ENCODE measurements around the gene DOK4.

DOK4 gene

DNA sequence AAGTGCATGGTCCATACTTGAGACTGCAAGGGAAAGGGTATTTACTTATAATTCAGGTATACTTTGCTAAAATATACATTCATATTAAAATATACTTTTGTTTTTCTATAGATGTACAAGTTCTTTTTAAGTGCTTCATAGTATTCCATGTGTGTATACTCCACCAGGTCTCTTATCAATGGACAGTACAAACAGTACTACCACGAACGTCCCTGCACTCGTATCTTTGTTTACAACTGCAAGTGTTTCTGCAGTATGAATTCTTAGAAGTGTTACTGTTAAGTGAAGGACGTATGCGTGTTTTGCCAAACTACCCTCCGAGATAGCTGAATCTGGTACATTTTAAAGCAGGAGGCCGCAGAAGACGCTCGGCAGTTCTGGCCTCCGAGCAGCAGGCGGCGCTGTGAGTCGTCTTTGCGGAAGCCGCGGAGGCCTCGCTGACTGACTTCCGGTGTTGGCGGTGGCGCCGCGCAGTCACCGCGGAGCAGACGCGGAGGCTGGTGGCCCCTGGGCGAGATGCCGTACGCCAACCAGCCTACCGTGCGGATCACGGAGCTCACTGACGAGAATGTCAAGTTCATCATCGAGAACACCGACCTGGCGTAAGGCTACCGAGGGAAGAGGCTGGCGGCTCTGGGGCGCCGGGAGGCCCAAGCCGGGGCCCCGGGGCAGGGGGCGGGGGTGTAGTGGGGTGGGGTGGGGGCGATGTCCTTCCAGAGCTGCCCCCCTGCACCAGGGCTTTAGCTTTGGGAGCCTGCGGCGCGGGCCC, 23.9 kb downstream of the DOK4 start, which contains the start of gene POLR2C:
Gene POLR2C (plus strand): TSS at position 471 of the 769 bp plus-strand sequence. CDS start 46 bp downstream, at position 517.
- H3K79me2 ChIP-seq (ENCODE audit: control insufficient read depth, low read length): peaks cover 22% of the 10 kb centered on the region
- no peak within 1 kb of the TSS for H3K27ac ChIP-seq (ENCODE audit: low read depth, low read length)
- peaks cover 4% of the 10 kb centered on the region for H3F3A ChIP-seq (ENCODE audit: control insufficient read depth, insufficient read depth)
- peak within 1 kb of the TSS; percentile 94 for H3K4me2 ChIP-seq (ENCODE audit: low read length)
- peaks cover 68% of the 10 kb centered on the region for H3K36me3 ChIP-seq (ENCODE audit: control insufficient read depth, low read length)
- H4K20me1 ChIP-seq (ENCODE audit: control insufficient read depth, insufficient read depth, low read depth, low read length): no peaks in the 10 kb centered on the region
- no peaks in the 10 kb centered on the region for H3K9me2 ChIP-seq (replicated peaks; ENCODE audit: control insufficient read depth, low read length)
- H3K27me3 ChIP-seq (ENCODE audit: control insufficient read depth, low read length): no peaks in the 10 kb centered on the region
- H3K4me1 ChIP-seq (ENCODE audit: control insufficient read depth, low read length): peaks cover 8% of the 10 kb centered on the region
- TF ChIP-seq EZH2phosphoT487 (IDR thresholded peaks at IDR 0.05; ENCODE audit: borderline replicate concordance, low read length) (no peak), CTCF (IDR thresholded peaks at IDR 0.05; ENCODE audit: low read depth, low read length, poor library complexity, severe bottlenecking) (peak; percentile 80)
- no peaks in the 10 kb centered on the region for H3K9me3 ChIP-seq (ENCODE audit: control insufficient read depth, insufficient read depth, low read length)
- peak within 1 kb of the TSS; percentile 95 for H3K4me3 ChIP-seq (ENCODE audit: low read length)

DNA sequence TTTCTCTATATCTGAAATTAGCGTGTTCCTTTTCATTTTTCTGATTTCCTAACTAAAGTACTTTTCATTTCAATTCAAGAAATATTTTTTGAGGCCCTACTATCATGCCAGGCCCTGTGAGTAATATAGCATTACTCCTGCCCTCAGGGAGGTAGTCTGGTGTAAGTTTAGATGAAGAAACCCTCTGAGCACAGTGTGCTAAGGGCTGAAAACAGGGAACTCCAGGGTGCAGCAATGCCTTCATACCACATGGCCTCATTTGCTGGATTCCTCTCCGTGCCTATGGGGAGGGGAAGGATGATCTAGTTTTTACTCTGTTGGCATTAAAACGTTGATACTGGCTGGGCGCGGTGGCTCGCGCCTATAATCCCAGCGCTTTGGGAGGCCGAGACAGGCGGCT, 34.3 kb downstream of the DOK4 start:
- Histone ChIP-seq H3K4me3 (ENCODE audit: low read length) (no peak overlapping the region), H3K27me3 (ENCODE audit: control insufficient read depth, low read length) (no peaks in the 10 kb centered on the region), H3K9me2 (replicated peaks; ENCODE audit: control insufficient read depth, low read length) (no peaks in the 10 kb centered on the region), H3K79me2 (ENCODE audit: control insufficient read depth, low read length) (peaks cover 24% of the 10 kb centered on the region), H3K36me3 (ENCODE audit: control insufficient read depth, low read length) (peaks cover 52% of the 10 kb centered on the region), H3K9me3 (ENCODE audit: control insufficient read depth, insufficient read depth, low read length) (no peaks in the 10 kb centered on the region), H3K4me1 (ENCODE audit: control insufficient read depth, low read length) (peaks cover 14% of the 10 kb centered on the region), H3K4me2 (ENCODE audit: low read length) (no peak overlapping the region), H3F3A (ENCODE audit: control insufficient read depth, insufficient read depth) (no peaks in the 10 kb centered on the region), H4K20me1 (ENCODE audit: control insufficient read depth, insufficient read depth, low read depth, low read length) (no peaks in the 10 kb centered on the region), H3K27ac (ENCODE audit: low read depth, low read length) (no peak overlapping the region)
- TF ChIP-seq CTCF (IDR thresholded peaks at IDR 0.05; ENCODE audit: low read depth, low read length, poor library complexity, severe bottlenecking) (no peak), EZH2phosphoT487 (IDR thresholded peaks at IDR 0.05; ENCODE audit: borderline replicate concordance, low read length) (no peak)

DNA sequence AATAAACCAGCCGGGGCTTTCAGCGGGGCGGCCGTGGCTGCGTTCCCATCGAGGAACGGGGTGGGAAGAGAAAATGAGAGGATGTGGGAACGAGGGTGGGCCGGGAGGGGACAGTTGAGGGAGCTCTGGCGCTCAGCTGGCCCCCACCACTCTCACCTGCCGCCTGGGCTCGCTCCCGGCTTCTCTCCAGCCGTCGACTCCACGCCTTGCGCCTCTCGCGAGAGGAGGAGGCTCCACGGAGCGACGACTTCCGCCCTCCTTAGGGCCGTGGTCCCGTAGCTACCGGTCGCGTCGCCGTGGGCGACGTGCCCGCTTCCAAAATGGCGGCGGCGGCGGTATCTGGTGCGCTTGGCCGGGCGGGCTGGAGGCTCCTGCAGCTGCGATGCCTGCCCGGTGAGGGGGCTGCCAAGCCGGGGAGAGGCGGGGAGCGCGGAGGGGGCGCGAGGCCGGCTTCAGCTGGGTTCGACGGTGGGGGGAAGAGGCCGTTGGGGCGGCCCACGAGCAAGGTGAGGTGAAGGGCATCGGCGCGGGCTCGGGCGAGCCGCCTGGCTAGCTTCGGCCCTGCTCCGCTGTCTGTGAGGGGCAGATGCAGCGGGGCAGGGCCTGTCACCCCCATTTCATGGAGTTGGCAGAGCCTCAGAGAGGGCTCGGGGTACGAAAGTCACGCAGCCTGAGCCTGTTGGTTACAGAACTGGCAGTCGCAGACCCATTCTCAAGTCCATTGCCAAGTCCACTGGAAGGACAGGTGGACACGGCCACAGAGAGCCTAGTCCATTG, 38.9 kb downstream of the DOK4 start, which contains the start of the genes CIAPIN1 and COQ9:
Gene CIAPIN1 (minus strand): TSS at position 200 of the 777 bp plus-strand sequence. CDS start 6,457 bp downstream, outside the sequence.
Gene COQ9 (plus strand): TSS at position 294 of the 777 bp plus-strand sequence. CDS start 27 bp downstream, at position 321.
- H3F3A ChIP-seq (ENCODE audit: control insufficient read depth, insufficient read depth): no peaks in the 10 kb centered on the region
- no peaks in the 10 kb centered on the region for H3K9me2 ChIP-seq (replicated peaks; ENCODE audit: control insufficient read depth, low read length)
- H3K9me3 ChIP-seq (ENCODE audit: control insufficient read depth, insufficient read depth, low read length): no peaks in the 10 kb centered on the region
- H3K4me1 ChIP-seq (ENCODE audit: control insufficient read depth, low read length): peaks cover 22% of the 10 kb centered on the region
- H3K79me2 ChIP-seq (ENCODE audit: control insufficient read depth, low read length): peaks cover 69% of the 10 kb centered on the region
- H3K4me3 ChIP-seq (ENCODE audit: low read length): peak within 1 kb of the TSS; percentile 82
- H4K20me1 ChIP-seq (ENCODE audit: control insufficient read depth, insufficient read depth, low read depth, low read length): no peaks in the 10 kb centered on the region
- H3K4me2 ChIP-seq (ENCODE audit: low read length): peak within 1 kb of the TSS; percentile 90
- no peaks in the 10 kb centered on the region for H3K27me3 ChIP-seq (ENCODE audit: control insufficient read depth, low read length)
- H3K36me3 ChIP-seq (ENCODE audit: control insufficient read depth, low read length): peaks cover 27% of the 10 kb centered on the region
- no peak for TF ChIP-seq CTCF (IDR thresholded peaks at IDR 0.05; ENCODE audit: low read depth, low read length, poor library complexity, severe bottlenecking)
- TF ChIP-seq EZH2phosphoT487 (IDR thresholded peaks at IDR 0.05; ENCODE audit: borderline replicate concordance, low read length): no peak
- peak within 1 kb of the TSS; percentile 57 for H3K27ac ChIP-seq (ENCODE audit: low read depth, low read length)

Data from DOHH2 (cell line).